H1 (cell line): ENCODE data around the gene PIGL.
"Not testable (repeated sequence)": the region's sequence is repeated elsewhere in the genome, so short reads cannot be mapped to it uniquely, and the experiment has no call there.

Source experiments
- CBX5 ChIP-seq: fragments of 300-800, 300-1000 bp; sonication (generic); IDR thresholded peaks from 2 replicates; pipeline ENCODE4 v1.7.1; 2016; ENCODE audit warnings: antibody characterized with exemption, low read length, low read depth
- CREB1 ChIP-seq: IDR thresholded peaks from 2 replicates; pipeline ENCODE4 v1.6.1; 2012; ENCODE audit warnings: inconsistent platforms
- CTCF ChIP-seq, 3 experiments: IDR thresholded peaks; 1 replicate in 2 of 3; 2 replicates in 1 of 3; pipeline versions ENCODE4 v1.5.1 to v1.6.1; 2011; ENCODE audit warnings: low read length in 3 of 3, mild to moderate bottlenecking in 3 of 3, inconsistent platforms in 2 of 3, low read depth in 1 of 3, moderate library complexity in 1 of 3; ENCODE audit not compliant: insufficient read depth in 1 of 3; ENCODE audit errors: control extremely low read depth in 1 of 3
- EZH2 ChIP-seq: fragments of 200-600 bp; sonication (generic); IDR thresholded peaks from 2 replicates; pipeline ENCODE4 v1.7.1; 2012; ENCODE audit warnings: low read depth, mild to moderate bottlenecking, moderate library complexity, low read length, inconsistent platforms; ENCODE audit not compliant: severe bottlenecking
- JUND ChIP-seq: IDR thresholded peaks from 2 replicates; pipeline ENCODE4 v1.6.1; 2011; ENCODE audit warnings: mild to moderate bottlenecking, improper control_type of control experiment, low read length
- KDM1A ChIP-seq: fragments of 200-600, 300-600 bp; sonication (generic); IDR thresholded peaks from 2 replicates; pipeline ENCODE4 v1.7.1; 2016; ENCODE audit warnings: mild to moderate bottlenecking, low read length, borderline replicate concordance
- KDM5A ChIP-seq: fragments of 200-600 bp; IDR thresholded peaks from 2 replicates; pipeline ENCODE4 v1.7.1; 2012; ENCODE audit warnings: mild to moderate bottlenecking, low read length, inconsistent platforms, mixed read lengths
- POLR2AphosphoS5 ChIP-seq: IDR thresholded peaks from 2 replicates; pipeline ENCODE4 v1.6.1; 2011; ENCODE audit warnings: low read depth, low read length
- SIN3A ChIP-seq, 2 experiments: IDR thresholded peaks in 1 of 2; conservative IDR thresholded peaks in 1 of 2; 2 replicates each; pipeline ENCODE4 v1.6.1; 2011 to 2012; ENCODE audit warnings: low read length in 2 of 2, improper control_type of control experiment in 1 of 2, low read depth in 1 of 2, mild to moderate bottlenecking in 1 of 2
- SIX5 ChIP-seq: IDR thresholded peaks from 2 replicates; pipeline ENCODE4 v1.6.1; 2011; ENCODE audit warnings: mild to moderate bottlenecking, low read depth, low read length
- SUZ12 ChIP-seq: fragments of 200-600 bp; sonication (generic); IDR thresholded peaks from 2 replicates; pipeline ENCODE4 v1.6.1; 2012; ENCODE audit warnings: mild to moderate bottlenecking, inconsistent platforms, low read length, moderate library complexity, mixed read lengths
- TCF12 ChIP-seq: IDR thresholded peaks from 2 replicates; pipeline ENCODE4 v1.6.1; 2011; ENCODE audit warnings: low read depth, mild to moderate bottlenecking, low read length
- YY1 ChIP-seq: IDR thresholded peaks from 2 replicates; pipeline ENCODE4 v1.6.1; 2011; ENCODE audit warnings: low read depth, mild to moderate bottlenecking, low read length
- ZNF274 ChIP-seq: IDR thresholded peaks from 2 replicates; pipeline ENCODE4 v1.7.0; 2012; ENCODE audit warnings: low read length, borderline replicate concordance; ENCODE audit errors: extremely low read depth

GRCh38 chr17:16194307-16194835, 22.6 kb upstream of the PIGL start:
- not testable (repeated sequence) for TF ChIP-seq POLR2AphosphoS5; CREB1; SUZ12; TCF12; JUND; CTCF (IDR thresholded peaks at IDR 0.05; ENCODE audit: control extremely low read depth in 1 of 3, insufficient read depth in 1 of 3, low read depth in 1 of 3, low read length in 3 of 3); SIX5; CBX5; KDM5A; YY1; SIN3A (conservative IDR thresholded peaks at IDR 0.05 in 1 of 2, IDR thresholded peaks at IDR 0.05 in 1 of 2; ENCODE audit: low read depth in 1 of 2, low read length in 2 of 2); ZNF274; EZH2; KDM1A
